A673 (cell line): ENCODE results near the gene DCTN3.

Experiments used
- EZH2 ChIP-seq: fragments of 200-600 bp; sonication (generic); IDR thresholded peaks from 2 replicates; pipeline ENCODE4 v1.6.1; 2017; ENCODE audit warnings: borderline replicate concordance, low read depth, mild to moderate bottlenecking, mixed read lengths, antibody characterized with exemption, low read length; ENCODE audit not compliant: poor library complexity, severe bottlenecking
- TF ChIP-seq, protein P1 (sequence below): fragments of 300-800, 200-600 bp; sonication (generic); conservative IDR thresholded peaks from 2 replicates; pipeline ENCODE4 v1.5.1; 2017; ENCODE audit warnings: low read depth, mild to moderate bottlenecking, antibody characterized with exemption, low read length, moderate library complexity, mixed read lengths

DNA sequence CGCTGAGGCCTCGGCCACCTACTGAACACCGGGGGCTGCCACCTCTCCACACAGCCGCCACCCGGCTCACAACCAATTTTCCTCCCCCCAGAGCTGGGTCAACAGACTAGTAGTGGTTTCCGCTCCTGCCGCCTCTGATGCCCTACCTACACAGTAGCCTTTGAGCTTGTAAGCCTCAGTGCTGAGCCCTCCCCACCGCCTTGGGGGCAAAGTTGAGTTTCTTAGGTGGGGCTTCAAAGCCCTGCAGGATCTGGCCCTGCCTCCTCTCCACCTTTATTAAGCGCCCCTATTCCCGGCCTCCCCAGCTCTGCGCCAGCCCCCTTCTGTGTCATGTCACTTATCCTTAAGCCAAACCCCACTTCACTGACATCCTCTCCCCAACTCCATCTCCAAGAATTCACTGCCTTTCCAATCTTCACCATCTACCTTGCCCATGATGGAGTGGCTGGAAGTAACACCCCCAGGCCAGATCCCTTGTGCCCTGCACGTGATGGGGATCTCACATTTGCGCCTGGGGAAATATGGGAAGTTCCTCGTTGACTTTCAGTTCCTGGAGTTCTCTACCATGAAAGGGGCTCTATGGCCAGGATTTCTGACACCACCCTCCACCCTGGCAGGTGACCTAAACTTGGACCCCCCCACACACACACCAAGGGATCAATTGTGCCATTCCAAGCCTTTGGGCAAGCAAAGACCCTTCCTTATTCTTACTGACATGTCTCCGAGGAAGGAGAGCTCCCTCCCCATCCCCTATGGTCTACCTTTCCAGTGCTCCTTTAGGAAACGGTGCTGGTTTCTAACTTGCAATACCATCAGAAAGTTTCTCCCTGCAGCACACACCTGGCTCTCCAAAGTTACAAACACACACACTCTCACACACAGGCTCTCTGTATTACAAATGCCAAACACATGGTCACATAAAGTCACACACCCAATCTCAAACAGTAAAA is 28.1 kb downstream of the DCTN3 start:
- TF ChIP-seq, protein P1, sequence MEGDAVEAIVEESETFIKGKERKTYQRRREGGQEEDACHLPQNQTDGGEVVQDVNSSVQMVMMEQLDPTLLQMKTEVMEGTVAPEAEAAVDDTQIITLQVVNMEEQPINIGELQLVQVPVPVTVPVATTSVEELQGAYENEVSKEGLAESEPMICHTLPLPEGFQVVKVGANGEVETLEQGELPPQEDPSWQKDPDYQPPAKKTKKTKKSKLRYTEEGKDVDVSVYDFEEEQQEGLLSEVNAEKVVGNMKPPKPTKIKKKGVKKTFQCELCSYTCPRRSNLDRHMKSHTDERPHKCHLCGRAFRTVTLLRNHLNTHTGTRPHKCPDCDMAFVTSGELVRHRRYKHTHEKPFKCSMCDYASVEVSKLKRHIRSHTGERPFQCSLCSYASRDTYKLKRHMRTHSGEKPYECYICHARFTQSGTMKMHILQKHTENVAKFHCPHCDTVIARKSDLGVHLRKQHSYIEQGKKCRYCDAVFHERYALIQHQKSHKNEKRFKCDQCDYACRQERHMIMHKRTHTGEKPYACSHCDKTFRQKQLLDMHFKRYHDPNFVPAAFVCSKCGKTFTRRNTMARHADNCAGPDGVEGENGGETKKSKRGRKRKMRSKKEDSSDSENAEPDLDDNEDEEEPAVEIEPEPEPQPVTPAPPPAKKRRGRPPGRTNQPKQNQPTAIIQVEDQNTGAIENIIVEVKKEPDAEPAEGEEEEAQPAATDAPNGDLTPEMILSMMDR: peak; percentile 23; the same call in 1 of the 2 replicates
- no peak for TF ChIP-seq EZH2
